Spinal cord (tissue), 10 donors: ENCODE measurements around the gene APOE. TPM values are rescaled to one million over a fixed set of nuclear protein-coding genes. Genes with fewer than 3 reads are reported as not detected.
"Not testable (repeated sequence)": the region's sequence is repeated elsewhere in the genome, so short reads cannot be mapped to it uniquely, and the experiment has no call there.

Source experiments
- DNase-seq, 6 donors: peaks; one replicate each; pipeline versions ENCODE4 v3.0.0 to v3.0.0-alpha.2; 2013 to 2015; ENCODE audit warnings: low spot score in 6 of 6, low read depth in 4 of 6
- H3K27ac ChIP-seq: one replicate; pipeline ENCODE4 v1.5.1; 2013; ENCODE audit warnings: low read depth, low read length, control low read depth
- H3K27me3 ChIP-seq: one replicate; pipeline ENCODE4 v1.6.1; 2013; ENCODE audit warnings: low read length; ENCODE audit not compliant: control insufficient read depth, insufficient read depth
- H3K36me3 ChIP-seq: one replicate; pipeline ENCODE4 v1.6.1; 2013; ENCODE audit warnings: low read length; ENCODE audit not compliant: control insufficient read depth, insufficient read depth
- H3K4me1 ChIP-seq: one replicate; pipeline ENCODE4 v1.6.1; 2013; ENCODE audit warnings: low read length; ENCODE audit not compliant: control insufficient read depth, insufficient read depth
- H3K4me3 ChIP-seq: one replicate; pipeline ENCODE4 v1.5.1; 2013; ENCODE audit warnings: low read depth, low read length, control low read depth
- H3K9me3 ChIP-seq: one replicate; pipeline ENCODE4 v1.6.1; 2013; ENCODE audit warnings: low read length; ENCODE audit not compliant: control insufficient read depth, insufficient read depth
- WGBS: methylation state at CpG from one replicate; pipeline ENCODE4 v1.1.5; 2013; ENCODE audit warnings: missing lambda C conversion rate; ENCODE audit not compliant: insufficient coverage; 5-methylcytosine and 5-hydroxymethylcytosine counted together
- polyA plus RNA-seq, 2 donors: library from polyadenylated mRNA; unstranded; fragments of 120-200 nt; gene quantifications; one replicate each; pipeline ENCODE4 v1.2.1, GENCODE V29; 2013; ENCODE audit not compliant: insufficient read length in 2 of 2
- total RNA-seq, 2 donors: library from RNA; depleted of rRNA in 1 of 2; stranded (reverse); fragments of 120-200 nt in 1 of 2; fragments of >200 nt in 1 of 2; gene quantifications; one replicate each; pipeline versions ENCODE4 v1.2.3 to v1.2.4, GENCODE V29; 2013 to 2014
- donor health status: healthy.

The APOE gene
- total and polyA plus RNA-seq, 4 donors = 317 to 945 (median 749) TPM

- H3K36me3 ChIP-seq = peaks cover 29% of the 10 kb centered on the region
- no peak for DNase-seq
- H3K27me3 ChIP-seq = peaks cover 14% of the 10 kb centered on the region
- no peak overlapping the region for H3K4me3 ChIP-seq
- H3K4me1 ChIP-seq = peaks cover 68% of the 10 kb centered on the region
- 93% methylated on average over 12 of the region's 12 CpGs for WGBS
- no peaks in the 10 kb centered on the region for H3K9me3 ChIP-seq
- no peak overlapping the region for H3K27ac ChIP-seq
Measured at GRCh38 chr19:44907613-44908012, 2.0 kb downstream of the APOE start.

DNA sequence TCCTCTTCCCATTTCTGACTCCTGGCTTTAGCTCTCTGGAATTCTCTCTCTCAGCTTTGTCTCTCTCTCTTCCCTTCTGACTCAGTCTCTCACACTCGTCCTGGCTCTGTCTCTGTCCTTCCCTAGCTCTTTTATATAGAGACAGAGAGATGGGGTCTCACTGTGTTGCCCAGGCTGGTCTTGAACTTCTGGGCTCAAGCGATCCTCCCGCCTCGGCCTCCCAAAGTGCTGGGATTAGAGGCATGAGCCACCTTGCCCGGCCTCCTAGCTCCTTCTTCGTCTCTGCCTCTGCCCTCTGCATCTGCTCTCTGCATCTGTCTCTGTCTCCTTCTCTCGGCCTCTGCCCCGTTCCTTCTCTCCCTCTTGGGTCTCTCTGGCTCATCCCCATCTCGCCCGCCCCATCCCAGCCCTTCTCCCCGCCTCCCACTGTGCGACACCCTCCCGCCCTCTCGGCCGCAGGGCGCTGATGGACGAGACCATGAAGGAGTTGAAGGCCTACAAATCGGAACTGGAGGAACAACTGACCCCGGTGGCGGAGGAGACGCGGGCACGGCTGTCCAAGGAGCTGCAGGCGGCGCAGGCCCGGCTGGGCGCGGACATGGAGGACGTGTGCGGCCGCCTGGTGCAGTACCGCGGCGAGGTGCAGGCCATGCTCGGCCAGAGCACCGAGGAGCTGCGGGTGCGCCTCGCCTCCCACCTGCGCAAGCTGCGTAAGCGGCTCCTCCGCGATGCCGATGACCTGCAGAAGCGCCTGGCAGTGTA lies 2.7 kb downstream of the APOE start:
- Histone ChIP-seq H3K36me3 (peaks cover 22% of the 10 kb centered on the region), H3K27ac (no peak overlapping the region), H3K4me3 (no peak overlapping the region), H3K4me1 (peaks cover 74% of the 10 kb centered on the region), H3K9me3 (no peaks in the 10 kb centered on the region), H3K27me3 (peaks cover 14% of the 10 kb centered on the region)
- no peak for DNase-seq
- WGBS = 92% methylated on average over 45 of the region's 46 CpGs

- H3K4me3 ChIP-seq = no peak overlapping the region
- peaks cover 72% of the 10 kb centered on the region for H3K4me1 ChIP-seq
- no peak for DNase-seq
- H3K9me3 ChIP-seq = no peaks in the 10 kb centered on the region
- peaks cover 14% of the 10 kb centered on the region for H3K27me3 ChIP-seq
- WGBS = 94% methylated on average over 44 of the region's 44 CpGs
- peaks cover 21% of the 10 kb centered on the region for H3K36me3 ChIP-seq
- no peak overlapping the region for H3K27ac ChIP-seq
Measured at GRCh38 chr19:44908836-44909261, 3.3 kb downstream of the APOE start.

DNA sequence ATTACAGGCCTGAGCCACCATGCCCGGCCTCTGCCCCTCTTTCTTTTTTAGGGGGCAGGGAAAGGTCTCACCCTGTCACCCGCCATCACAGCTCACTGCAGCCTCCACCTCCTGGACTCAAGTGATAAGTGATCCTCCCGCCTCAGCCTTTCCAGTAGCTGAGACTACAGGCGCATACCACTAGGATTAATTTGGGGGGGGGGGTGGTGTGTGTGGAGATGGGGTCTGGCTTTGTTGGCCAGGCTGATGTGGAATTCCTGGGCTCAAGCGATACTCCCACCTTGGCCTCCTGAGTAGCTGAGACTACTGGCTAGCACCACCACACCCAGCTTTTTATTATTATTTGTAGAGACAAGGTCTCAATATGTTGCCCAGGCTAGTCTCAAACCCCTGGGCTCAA lies 4.2 kb downstream of the APOE start:
- no CpG with 5 or more reads among the region's 5 CpGs for WGBS
- H3K36me3 ChIP-seq = peaks cover 21% of the 10 kb centered on the region
- no peak for DNase-seq
- no peak overlapping the region for H3K4me3 ChIP-seq
- no peaks in the 10 kb centered on the region for H3K9me3 ChIP-seq
- H3K27me3 ChIP-seq = peaks cover 16% of the 10 kb centered on the region
- peaks cover 72% of the 10 kb centered on the region for H3K4me1 ChIP-seq
- no peak overlapping the region for H3K27ac ChIP-seq

DNA sequence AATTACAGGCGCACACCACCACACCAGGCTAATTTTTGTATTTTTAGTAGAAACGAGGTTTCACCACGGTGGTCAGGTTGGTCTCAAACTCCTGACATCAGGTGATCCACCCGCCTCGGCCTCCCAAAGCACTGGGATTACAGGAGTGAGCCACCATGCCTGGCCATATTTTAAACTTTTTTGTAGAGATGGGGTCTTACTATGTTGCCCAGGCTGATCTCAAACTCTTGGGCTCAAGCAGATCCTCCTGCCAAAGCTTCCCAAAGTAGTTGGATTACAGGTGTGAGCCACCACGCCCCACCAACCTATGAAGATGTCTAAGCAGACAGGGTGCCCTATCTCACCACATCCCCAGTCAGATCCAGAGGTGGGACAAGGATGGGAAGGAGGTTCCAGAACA lies 6.3 kb downstream of the APOE start:
- H3K27me3 ChIP-seq, DNase-seq, H3K9me3 ChIP-seq, H3K27ac ChIP-seq, H3K4me3 ChIP-seq: not testable (repeated sequence)
- H3K36me3 ChIP-seq = peaks cover 18% of the 10 kb centered on the region
- 96% methylated on average over 4 of the region's 6 CpGs for WGBS
- peaks cover 58% of the 10 kb centered on the region for H3K4me1 ChIP-seq

GRCh38 chr19:44912854-44913253 lies 7.3 kb downstream of the APOE start:
- 26% methylated on average over 2 of the region's 6 CpGs for WGBS
- Histone ChIP-seq H3K27ac (no peak overlapping the region), H3K27me3 (peaks cover 2% of the 10 kb centered on the region)

GRCh38 chr19:44913512-44914432 lies 8.2 kb downstream of the APOE start:
- H3K36me3 ChIP-seq, H3K27ac ChIP-seq, H3K9me3 ChIP-seq, H3K27me3 ChIP-seq, H3K4me3 ChIP-seq: not testable (repeated sequence)
- DNase-seq = peak in 1 of 6 donors; percentile 9
- H3K4me1 ChIP-seq = peaks cover 48% of the 10 kb centered on the region
- WGBS = 60% methylated on average over 18 of the region's 23 CpGs

More at GRCh38 chr19:44912854-44913253, 7.3 kb downstream of the APOE start:
- peak in 2 of 6 donors; percentile 9 to 76 for DNase-seq
- Histone ChIP-seq H3K36me3 (peaks cover 13% of the 10 kb centered on the region), H3K9me3 (no peaks in the 10 kb centered on the region), H3K4me1 (peaks cover 48% of the 10 kb centered on the region), H3K4me3 (no peak overlapping the region)

DNA sequence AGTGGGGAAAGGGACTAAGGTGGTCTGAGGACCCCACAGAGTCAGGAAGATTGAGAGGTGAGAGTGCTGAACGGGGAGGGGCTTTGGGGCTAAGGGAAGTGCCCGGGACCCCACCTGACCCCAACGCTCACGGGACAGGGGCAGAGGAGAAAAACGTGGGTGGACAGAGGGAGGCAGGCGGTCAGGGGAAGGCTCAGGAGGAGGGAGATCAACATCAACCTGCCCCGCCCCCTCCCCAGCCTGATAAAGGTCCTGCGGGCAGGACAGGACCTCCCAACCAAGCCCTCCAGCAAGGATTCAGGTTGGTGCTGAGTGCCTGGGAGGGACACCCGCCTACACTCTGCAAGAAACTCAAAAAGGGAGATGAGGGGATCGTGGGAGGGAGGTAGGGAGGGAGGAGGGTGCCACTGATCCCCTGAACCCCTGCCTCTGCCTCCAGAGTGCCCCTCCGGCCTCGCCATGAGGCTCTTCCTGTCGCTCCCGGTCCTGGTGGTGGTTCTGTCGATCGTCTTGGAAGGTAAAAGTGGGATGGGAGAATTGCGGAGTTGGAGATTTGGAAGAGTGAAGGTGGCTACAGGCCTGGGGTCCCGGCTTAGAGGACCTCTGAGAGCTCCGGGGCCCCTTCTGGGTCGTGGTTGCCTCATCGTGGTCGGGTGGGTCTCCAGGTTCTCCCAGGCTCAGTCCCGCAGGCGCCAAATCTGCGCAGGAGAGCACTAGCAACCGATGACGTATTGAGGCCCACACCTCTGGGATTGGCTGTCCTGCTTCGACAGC lies 9.0 kb downstream of the APOE start, which contains the start of gene APOC1:
Gene APOC1 (plus strand): TSS at position 176 of the 774 bp plus-strand sequence. CDS start 284 bp downstream, at position 460.
- Histone ChIP-seq H3K4me3 (peak within 1 kb of the TSS; percentile 55), H3K4me1 (peaks cover 47% of the 10 kb centered on the region)
- peak; percentile 82 to 98 (median 87) for DNase-seq
- not testable (repeated sequence) for H3K36me3 ChIP-seq, H3K27ac ChIP-seq, H3K27me3 ChIP-seq, H3K9me3 ChIP-seq
- WGBS = 6% methylated on average over 6 of the region's 28 CpGs

DNA sequence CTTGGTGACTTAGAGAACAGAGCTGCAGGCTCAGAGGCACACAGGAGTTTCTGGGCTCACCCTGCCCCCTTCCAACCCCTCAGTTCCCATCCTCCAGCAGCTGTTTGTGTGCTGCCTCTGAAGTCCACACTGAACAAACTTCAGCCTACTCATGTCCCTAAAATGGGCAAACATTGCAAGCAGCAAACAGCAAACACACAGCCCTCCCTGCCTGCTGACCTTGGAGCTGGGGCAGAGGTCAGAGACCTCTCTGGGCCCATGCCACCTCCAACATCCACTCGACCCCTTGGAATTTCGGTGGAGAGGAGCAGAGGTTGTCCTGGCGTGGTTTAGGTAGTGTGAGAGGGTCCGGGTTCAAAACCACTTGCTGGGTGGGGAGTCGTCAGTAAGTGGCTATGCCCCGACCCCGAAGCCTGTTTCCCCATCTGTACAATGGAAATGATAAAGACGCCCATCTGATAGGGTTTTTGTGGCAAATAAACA lies 18.7 kb downstream of the APOE start:
- Histone ChIP-seq H3K27me3 (no peaks in the 10 kb centered on the region), H3K36me3 (no peaks in the 10 kb centered on the region), H3K4me3 (no peak overlapping the region), H3K4me1 (peaks cover 38% of the 10 kb centered on the region), H3K27ac (no peak overlapping the region), H3K9me3 (no peaks in the 10 kb centered on the region)
- 98% methylated on average over 5 of the region's 8 CpGs for WGBS
- DNase-seq = no peak
